H1 (cell line): ENCODE data around the gene ZBTB26. TPM values are rescaled to one million over a fixed set of nuclear protein-coding genes. Genes with fewer than 3 reads are reported as not detected.
"Not testable (repeated sequence)": the region's sequence is repeated elsewhere in the genome, so short reads cannot be mapped to it uniquely, and the experiment has no call there.

Experiments used
- CTCF ChIA-PET: fragments of 300-600 bp; sonication (Branson Sonifier 250); formaldehyde crosslinking; loops from one replicate; lab custom pipeline; 2021; ENCODE audit not compliant: partially characterized antibody; lab: Charles Lee
- POLR2A ChIA-PET: fragments of 300-600 bp; sonication (Branson Sonifier 250); formaldehyde crosslinking; loops from one replicate; lab custom pipeline; 2021; ENCODE audit warnings: inconsistent platforms; ENCODE audit not compliant: partially characterized antibody; lab: Charles Lee
- DNase-seq, 2 experiments: peaks; one replicate each; pipeline versions ENCODE4 v3.0.0 to v3.0.0-alpha.2; 2010 to 2022; ENCODE audit warnings: low spot score in 2 of 2, low read depth in 1 of 2, mixed read lengths in 1 of 2
- FAIRE-seq: peaks from 2 replicates; lab custom pipeline; 2011; peaks lifted over from hg19 to GRCh38; lab: Jason Lieb, UNC
- H2AFZ ChIP-seq: 2 replicates; pipeline ENCODE4 v1.8.1; 2012; ENCODE audit warnings: low read length, inconsistent platforms
- H2AK5ac ChIP-seq: 2 replicates; pipeline ENCODE4 v1.6.1; 2013; ENCODE audit warnings: low read depth, low read length
- H2BK120ac ChIP-seq: replicated peaks from 2 replicates; pipeline ENCODE3; 2013; ENCODE audit warnings: low read depth, low read length, inconsistent platforms
- H2BK12ac ChIP-seq: 2 replicates; pipeline ENCODE4 v1.6.1; 2013; ENCODE audit warnings: low read depth, low read length
- H2BK15ac ChIP-seq: 2 replicates; pipeline ENCODE4 v1.6.1; 2013; ENCODE audit warnings: low read length
- H2BK20ac ChIP-seq: 2 replicates; pipeline ENCODE4 v1.6.1; 2013; ENCODE audit warnings: low read length
- H2BK5ac ChIP-seq: 2 replicates; pipeline ENCODE4 v1.6.1; 2013; ENCODE audit warnings: low read depth, low read length
- H3K14ac ChIP-seq: 2 replicates; pipeline ENCODE4 v1.6.1; 2013; ENCODE audit warnings: inconsistent platforms; ENCODE audit not compliant: insufficient read length
- H3K18ac ChIP-seq: 2 replicates; pipeline ENCODE4 v1.6.1; 2013; ENCODE audit warnings: low read length; ENCODE audit errors: extremely low read depth
- H3K23ac ChIP-seq: 2 replicates; pipeline ENCODE4 v1.6.1; 2013; ENCODE audit warnings: inconsistent platforms; ENCODE audit not compliant: insufficient read length
- H3K23me2 ChIP-seq: 2 replicates; pipeline ENCODE4 v1.6.1; 2013; ENCODE audit warnings: low read depth, low read length
- H3K27ac ChIP-seq: 2 replicates; pipeline ENCODE4 v1.6.1; 2011; ENCODE audit warnings: low read depth, low read length, inconsistent platforms
- H3K27me3 ChIP-seq, 4 experiments: replicated peaks in 1 of 4; 1 replicate in 1 of 4; 2 replicates in 3 of 4; pipeline versions ENCODE4 v1.6.1 to v1.8.1; 2011 to 2013; ENCODE audit warnings: low read length in 3 of 4, mild to moderate bottlenecking in 3 of 4, inconsistent platforms in 2 of 4, mixed read lengths in 2 of 4, moderate library complexity in 1 of 4; ENCODE audit not compliant: control insufficient read depth in 3 of 4, insufficient read depth in 3 of 4; ENCODE audit errors: extremely low read depth in 1 of 4
- H3K36me3 ChIP-seq, 4 experiments: 2 replicates each; pipeline versions ENCODE4 v1.6.1 to v1.8.1; 2011 to 2013; ENCODE audit warnings: mild to moderate bottlenecking in 4 of 4, low read length in 3 of 4, moderate library complexity in 2 of 4, control low read depth in 1 of 4, inconsistent platforms in 1 of 4; ENCODE audit not compliant: insufficient read depth in 4 of 4, control insufficient read depth in 2 of 4
- H3K4ac ChIP-seq: replicated peaks from 2 replicates; pipeline ENCODE3; 2013; ENCODE audit warnings: low read length, low read depth, mixed read lengths, inconsistent platforms; ENCODE audit not compliant: insufficient read length
- H3K4me1 ChIP-seq, 4 experiments: replicated peaks in 1 of 4; 1 replicate in 1 of 4; 2 replicates in 3 of 4; pipeline versions ENCODE4 v1.6.1 to v1.8.1; 2011 to 2013; ENCODE audit warnings: low read length in 3 of 4, inconsistent platforms in 2 of 4, mixed read lengths in 1 of 4; ENCODE audit not compliant: insufficient read depth in 4 of 4, control insufficient read depth in 3 of 4
- H3K4me2 ChIP-seq, 2 experiments: 2 replicates each; pipeline versions ENCODE4 v1.6.1 to v1.8.1; 2011 to 2013; ENCODE audit warnings: low read depth in 2 of 2, low read length in 2 of 2, control low read depth in 1 of 2, inconsistent platforms in 1 of 2, mild to moderate bottlenecking in 1 of 2; ENCODE audit not compliant: insufficient read depth in 1 of 2
- H3K4me3 ChIP-seq, 4 experiments: fragments of 200-600, 300-600 bp in 1 of 4; sonication (generic), shearing (Covaris generic), sonication (Bioruptor Twin) in 1 of 4; 2 replicates each; pipeline versions ENCODE4 v1.5.1 to v1.8.1; 2011 to 2016; ENCODE audit warnings: low read length in 4 of 4, low read depth in 3 of 4, control low read depth in 2 of 4, inconsistent platforms in 2 of 4, mild to moderate bottlenecking in 2 of 4, mixed read lengths in 1 of 4, moderate library complexity in 1 of 4; ENCODE audit not compliant: insufficient read depth in 2 of 4; ENCODE audit errors: extremely low read depth in 1 of 4
- H3K56ac ChIP-seq: replicated peaks from 2 replicates; pipeline ENCODE3; 2013; ENCODE audit warnings: low read depth, mild to moderate bottlenecking, mixed read lengths, low read length, inconsistent platforms; ENCODE audit not compliant: insufficient read length
- H3K79me1 ChIP-seq: 2 replicates; pipeline ENCODE4 v1.6.1; 2013; ENCODE audit warnings: low read depth, low read length, control low read depth
- H3K79me2 ChIP-seq, 2 experiments: 2 replicates each; pipeline versions ENCODE4 v1.6.1 to v1.8.1; 2012 to 2013; ENCODE audit warnings: low read length in 2 of 2, mild to moderate bottlenecking in 2 of 2, inconsistent platforms in 1 of 2; ENCODE audit not compliant: insufficient read depth in 2 of 2, control insufficient read depth in 1 of 2
- H3K9ac ChIP-seq, 4 experiments: replicated peaks in 1 of 4; 1 replicate in 1 of 4; 2 replicates in 3 of 4; pipeline versions ENCODE4 v1.6.1 to v1.8.1; 2011 to 2013; ENCODE audit warnings: low read depth in 3 of 4, low read length in 3 of 4, control low read depth in 2 of 4, mild to moderate bottlenecking in 2 of 4, moderate library complexity in 2 of 4, inconsistent platforms in 1 of 4; ENCODE audit errors: extremely low read depth in 1 of 4
- H3K9me3 ChIP-seq, 2 experiments: 2 replicates each; pipeline versions ENCODE4 v1.6.1 to v1.8.1; 2012 to 2013; ENCODE audit warnings: mild to moderate bottlenecking in 2 of 2, moderate library complexity in 2 of 2, control low read depth in 1 of 2, inconsistent platforms in 1 of 2, low read depth in 1 of 2, low read length in 1 of 2, mixed read lengths in 1 of 2; ENCODE audit not compliant: insufficient read depth in 2 of 2
- H4K20me1 ChIP-seq, 2 experiments: replicated peaks in 1 of 2; 2 replicates each; pipeline versions ENCODE3 to v1.8.1; 2011 to 2013; ENCODE audit warnings: inconsistent platforms in 2 of 2, low read length in 2 of 2, mild to moderate bottlenecking in 1 of 2; ENCODE audit not compliant: insufficient read depth in 2 of 2, control insufficient read depth in 1 of 2
- H4K5ac ChIP-seq: 2 replicates; pipeline ENCODE4 v1.6.1; 2013; ENCODE audit warnings: low read length, low read depth, mixed read lengths, inconsistent platforms; ENCODE audit not compliant: insufficient read length
- H4K8ac ChIP-seq: 2 replicates; pipeline ENCODE4 v1.8.0; 2013; ENCODE audit warnings: mild to moderate bottlenecking, moderate library complexity, low read length, inconsistent platforms; ENCODE audit not compliant: insufficient read depth; ENCODE audit errors: extremely low read depth
- H4K91ac ChIP-seq: replicated peaks from 2 replicates; pipeline ENCODE3; 2013; ENCODE audit warnings: low read length, mixed read lengths, inconsistent platforms; ENCODE audit not compliant: insufficient read length
- WGBS, 2 experiments: shearing (Covaris generic) in 1 of 2; methylation state at CpG; one replicate each; pipeline versions ENCODE4 v1.1.6 to v1.1.7; 2013 to 2015; ENCODE audit warnings: low lambda C conversion rate in 2 of 2, mixed read lengths in 2 of 2, inconsistent platforms in 1 of 2, low coverage in 1 of 2, missing lambda C conversion rate in 1 of 2; ENCODE audit not compliant: insufficient replicate concordance in 2 of 2, insufficient coverage in 1 of 2, insufficient read length in 1 of 2; ENCODE audit errors: extremely low coverage in 1 of 2, missing lambda C conversion rate in 1 of 2; 5-methylcytosine and 5-hydroxymethylcytosine counted together
- polyA plus RNA-seq, 7 experiments: library from polyadenylated mRNA; depleted of rRNA in 3 of 7; stranded (reverse) in 5 of 7; unstranded in 2 of 7; fragments of >200 nt in 5 of 7; fragments of 200-250 nt in 2 of 7; gene quantifications; 1 replicate in 5 of 7; 2 replicates in 1 of 7; 4 replicates in 1 of 7; pipeline versions ENCODE4 v1.2.1 to v1.2.3, GENCODE V29; 2011 to 2013; ENCODE audit warnings: missing spikeins in 2 of 7, mixed read lengths in 2 of 7
- total RNA-seq: library from RNA; stranded (reverse); fragmentation: NEBNext Ultra II Directional; extraction: Animal tissue kit (Norgen Biotek cat#: 25700); gene quantifications from 2 replicates; pipeline ENCODE4 v1.2.1, GENCODE V29; 2021

The ZBTB26 gene
- total and polyA plus RNA-seq, 2 of the 8 experiments (the other 6 are each of a cell fraction or from before 2014, with no cell fraction given): 5.7 to 7.4 TPM

DNA sequence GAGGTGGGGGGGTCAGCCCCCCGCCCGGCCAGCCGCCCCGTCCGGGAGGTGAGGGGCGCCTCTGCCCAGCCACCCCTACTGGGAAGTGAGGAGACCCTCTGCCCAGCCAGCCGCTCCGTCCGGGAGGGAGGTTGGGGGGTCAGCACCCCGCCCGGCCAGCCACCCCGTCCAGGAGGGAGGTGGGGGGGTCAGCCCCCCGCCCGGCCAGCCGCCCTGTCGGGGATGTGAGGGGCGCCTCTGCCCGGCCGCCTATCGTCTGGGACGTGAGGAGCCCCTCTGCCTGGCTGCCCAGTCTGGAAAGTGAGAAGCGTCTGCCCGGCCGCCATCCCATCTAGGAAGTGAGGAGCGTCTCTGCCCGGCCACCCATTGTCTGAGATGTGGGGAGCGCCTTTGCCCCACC, 64.0 kb downstream of the ZBTB26 start:
- H4K8ac ChIP-seq, H4K5ac ChIP-seq, H3K9ac ChIP-seq, FAIRE-seq, H3K23ac ChIP-seq, H2AK5ac ChIP-seq, H2BK120ac ChIP-seq, H4K20me1 ChIP-seq, H3K56ac ChIP-seq, H2BK15ac ChIP-seq, H3K4ac ChIP-seq, H3K9me3 ChIP-seq, DNase-seq, H3K79me1 ChIP-seq, H3K18ac ChIP-seq, H2BK5ac ChIP-seq, POLR2A ChIA-PET, H3K14ac ChIP-seq, H3K27ac ChIP-seq, H2BK20ac ChIP-seq, H3K4me1 ChIP-seq, H3K4me2 ChIP-seq, H3K23me2 ChIP-seq, H2BK12ac ChIP-seq, H3K4me3 ChIP-seq, H3K79me2 ChIP-seq, H4K91ac ChIP-seq, H3K27me3 ChIP-seq, CTCF ChIA-PET, H2AFZ ChIP-seq: not testable (repeated sequence)
- WGBS, 2 experiments: no CpG with 5 or more reads among the region's 27 CpGs
- H3K36me3 ChIP-seq: peaks cover 4 to 36% (median 21%) of the 10 kb centered on the region in 4 experiments
